Measurements from ENCODE around the gene COL19A1.

COL19A1 gene

GRCh38 chr6:70231311-70231710 is 365.0 kb downstream of the COL19A1 start:
- Histone ChIP-seq H3K27me3 (ENCODE audit: insufficient read depth, insufficient read length) (no peaks in the 10 kb centered on the region), H3K9me3 (ENCODE audit: insufficient read depth, low read length) (no peaks in the 10 kb centered on the region), H3K4me3 (ENCODE audit: insufficient read length, low read depth) (no peak overlapping the region), H3K36me3 (ENCODE audit: insufficient read depth, insufficient read length, low read length) (no peaks in the 10 kb centered on the region), H3K4me1 (ENCODE audit: insufficient read depth, insufficient read length) (no peaks in the 10 kb centered on the region), H3K9ac (ENCODE audit: insufficient read length, low read depth) (no peak overlapping the region)
- DNase-seq (ENCODE audit: low read depth, low spot score), result no peak
- TF ChIP-seq SUZ12 (IDR thresholded peaks at IDR 0.05; ENCODE audit: extremely low read depth, insufficient read depth, insufficient read length) (no peak), YY1 (IDR thresholded peaks at IDR 0.05; ENCODE audit: insufficient read depth, insufficient read length) (no peak), ZNF274 (IDR thresholded peaks at IDR 0.05; ENCODE audit: low read depth, low read length) (no peak)

GRCh38 chr6:70234561-70235236 is 368.3 kb downstream of the COL19A1 start:
- Histone ChIP-seq H3K9ac (ENCODE audit: insufficient read length, low read depth) (no peak overlapping the region), H3K36me3 (ENCODE audit: insufficient read depth, insufficient read length, low read length) (no peaks in the 10 kb centered on the region), H3K9me3 (ENCODE audit: insufficient read depth, low read length) (no peaks in the 10 kb centered on the region), H3K27me3 (ENCODE audit: insufficient read depth, insufficient read length) (no peaks in the 10 kb centered on the region), H3K4me3 (ENCODE audit: insufficient read length, low read depth) (no peak overlapping the region), H3K4me1 (ENCODE audit: insufficient read depth, insufficient read length) (no peaks in the 10 kb centered on the region)
- no peak for DNase-seq (ENCODE audit: low read depth, low spot score)
- TF ChIP-seq SUZ12 (IDR thresholded peaks at IDR 0.05; ENCODE audit: extremely low read depth, insufficient read depth, insufficient read length) (no peak), YY1 (IDR thresholded peaks at IDR 0.05; ENCODE audit: insufficient read depth, insufficient read length) (no peak), ZNF274 (IDR thresholded peaks at IDR 0.05; ENCODE audit: low read depth, low read length) (no peak)

GRCh38 chr6:70236343-70236742 is 370.0 kb downstream of the COL19A1 start:
- H3K36me3 ChIP-seq (ENCODE audit: insufficient read depth, insufficient read length, low read length), result no peaks in the 10 kb centered on the region

GRCh38 chr6:70241031-70241430 is 374.7 kb downstream of the COL19A1 start:
- TF ChIP-seq YY1 (IDR thresholded peaks at IDR 0.05; ENCODE audit: insufficient read depth, insufficient read length) (no peak), SUZ12 (IDR thresholded peaks at IDR 0.05; ENCODE audit: extremely low read depth, insufficient read depth, insufficient read length) (no peak), ZNF274 (IDR thresholded peaks at IDR 0.05; ENCODE audit: low read depth, low read length) (no peak)
- Histone ChIP-seq H3K9me3 (ENCODE audit: insufficient read depth, low read length) (no peaks in the 10 kb centered on the region), H3K36me3 (ENCODE audit: insufficient read depth, insufficient read length, low read length) (no peaks in the 10 kb centered on the region), H3K27me3 (ENCODE audit: insufficient read depth, insufficient read length) (no peaks in the 10 kb centered on the region), H3K9ac (ENCODE audit: insufficient read length, low read depth) (no peak overlapping the region), H3K4me3 (ENCODE audit: insufficient read length, low read depth) (no peak overlapping the region), H3K4me1 (ENCODE audit: insufficient read depth, insufficient read length) (no peaks in the 10 kb centered on the region)
- no peak for DNase-seq (ENCODE audit: low read depth, low spot score)

More at GRCh38 chr6:70236343-70236742, 370.0 kb downstream of the COL19A1 start:
- no peak for DNase-seq (ENCODE audit: low read depth, low spot score)
- H3K4me1 ChIP-seq (ENCODE audit: insufficient read depth, insufficient read length), result no peaks in the 10 kb centered on the region
- H3K4me3 ChIP-seq (ENCODE audit: insufficient read length, low read depth), result no peak overlapping the region
- H3K9ac ChIP-seq (ENCODE audit: insufficient read length, low read depth), result no peak overlapping the region
- H3K27me3 ChIP-seq (ENCODE audit: insufficient read depth, insufficient read length), result no peaks in the 10 kb centered on the region
- H3K9me3 ChIP-seq (ENCODE audit: insufficient read depth, low read length), result no peaks in the 10 kb centered on the region
- TF ChIP-seq YY1 (IDR thresholded peaks at IDR 0.05; ENCODE audit: insufficient read depth, insufficient read length), result no peak
- TF ChIP-seq ZNF274 (IDR thresholded peaks at IDR 0.05; ENCODE audit: low read depth, low read length), result no peak
- no peak for TF ChIP-seq SUZ12 (IDR thresholded peaks at IDR 0.05; ENCODE audit: extremely low read depth, insufficient read depth, insufficient read length)

GRCh38 chr6:70241991-70242420 is 375.6 kb downstream of the COL19A1 start:
- TF ChIP-seq SUZ12 (IDR thresholded peaks at IDR 0.05; ENCODE audit: extremely low read depth, insufficient read depth, insufficient read length), result no peak
- TF ChIP-seq ZNF274 (IDR thresholded peaks at IDR 0.05; ENCODE audit: low read depth, low read length), result no peak
- no peak for TF ChIP-seq YY1 (IDR thresholded peaks at IDR 0.05; ENCODE audit: insufficient read depth, insufficient read length)
- no peaks in the 10 kb centered on the region for H3K27me3 ChIP-seq (ENCODE audit: insufficient read depth, insufficient read length)

GRCh38 chr6:70246118-70246517 is 379.8 kb downstream of the COL19A1 start:
- Histone ChIP-seq H3K4me1 (ENCODE audit: insufficient read depth, insufficient read length) (no peaks in the 10 kb centered on the region), H3K4me3 (ENCODE audit: insufficient read length, low read depth) (no peak overlapping the region), H3K9ac (ENCODE audit: insufficient read length, low read depth) (no peak overlapping the region), H3K9me3 (ENCODE audit: insufficient read depth, low read length) (no peaks in the 10 kb centered on the region), H3K36me3 (ENCODE audit: insufficient read depth, insufficient read length, low read length) (no peaks in the 10 kb centered on the region), H3K27me3 (ENCODE audit: insufficient read depth, insufficient read length) (no peaks in the 10 kb centered on the region)
- TF ChIP-seq SUZ12 (IDR thresholded peaks at IDR 0.05; ENCODE audit: extremely low read depth, insufficient read depth, insufficient read length), result no peak
- TF ChIP-seq YY1 (IDR thresholded peaks at IDR 0.05; ENCODE audit: insufficient read depth, insufficient read length), result no peak
- TF ChIP-seq ZNF274 (IDR thresholded peaks at IDR 0.05; ENCODE audit: low read depth, low read length), result no peak
- DNase-seq (ENCODE audit: low read depth, low spot score), result no peak

More at GRCh38 chr6:70241991-70242420, 375.6 kb downstream of the COL19A1 start:
- Histone ChIP-seq H3K9me3 (ENCODE audit: insufficient read depth, low read length) (no peaks in the 10 kb centered on the region), H3K36me3 (ENCODE audit: insufficient read depth, insufficient read length, low read length) (no peaks in the 10 kb centered on the region), H3K4me3 (ENCODE audit: insufficient read length, low read depth) (no peak overlapping the region), H3K4me1 (ENCODE audit: insufficient read depth, insufficient read length) (no peaks in the 10 kb centered on the region), H3K9ac (ENCODE audit: insufficient read length, low read depth) (no peak overlapping the region)
- no peak for DNase-seq (ENCODE audit: low read depth, low spot score)

GRCh38 chr6:70252604-70253003 is 386.2 kb downstream of the COL19A1 start:
- Histone ChIP-seq H3K9ac (ENCODE audit: insufficient read length, low read depth) (no peak overlapping the region), H3K4me1 (ENCODE audit: insufficient read depth, insufficient read length) (no peaks in the 10 kb centered on the region), H3K9me3 (ENCODE audit: insufficient read depth, low read length) (no peaks in the 10 kb centered on the region), H3K4me3 (ENCODE audit: insufficient read length, low read depth) (no peak overlapping the region), H3K27me3 (ENCODE audit: insufficient read depth, insufficient read length) (no peaks in the 10 kb centered on the region), H3K36me3 (ENCODE audit: insufficient read depth, insufficient read length, low read length) (no peaks in the 10 kb centered on the region)
- TF ChIP-seq SUZ12 (IDR thresholded peaks at IDR 0.05; ENCODE audit: extremely low read depth, insufficient read depth, insufficient read length) (no peak), ZNF274 (IDR thresholded peaks at IDR 0.05; ENCODE audit: low read depth, low read length) (no peak)
- DNase-seq (ENCODE audit: low read depth, low spot score), result no peak

All from NT2/D1 (cell line).